Measurements from ENCODE around the gene ARHGEF4.

- TF ChIP-seq CTCF (IDR thresholded peaks at IDR 0.05): no peak
- TF ChIP-seq POLR2A (IDR thresholded peaks at IDR 0.05): no peak
These were observed 257.2 kb downstream of the ARHGEF4 start for GRCh38 chr2:131093696-131094462.
